NCI-H187 (cell line): Measurements from ENCODE around the gene GBP5.
"Not testable (repeated sequence)": the region's sequence is repeated elsewhere in the genome, so short reads cannot be mapped to it uniquely, and the experiment has no call there.

ENCODE experiments used
- DNase-seq, 2 experiments: peaks; one replicate each; lab custom pipeline; 2025; lab: John Stamatoyannopoulos, UW

The GBP5 gene, protein sequence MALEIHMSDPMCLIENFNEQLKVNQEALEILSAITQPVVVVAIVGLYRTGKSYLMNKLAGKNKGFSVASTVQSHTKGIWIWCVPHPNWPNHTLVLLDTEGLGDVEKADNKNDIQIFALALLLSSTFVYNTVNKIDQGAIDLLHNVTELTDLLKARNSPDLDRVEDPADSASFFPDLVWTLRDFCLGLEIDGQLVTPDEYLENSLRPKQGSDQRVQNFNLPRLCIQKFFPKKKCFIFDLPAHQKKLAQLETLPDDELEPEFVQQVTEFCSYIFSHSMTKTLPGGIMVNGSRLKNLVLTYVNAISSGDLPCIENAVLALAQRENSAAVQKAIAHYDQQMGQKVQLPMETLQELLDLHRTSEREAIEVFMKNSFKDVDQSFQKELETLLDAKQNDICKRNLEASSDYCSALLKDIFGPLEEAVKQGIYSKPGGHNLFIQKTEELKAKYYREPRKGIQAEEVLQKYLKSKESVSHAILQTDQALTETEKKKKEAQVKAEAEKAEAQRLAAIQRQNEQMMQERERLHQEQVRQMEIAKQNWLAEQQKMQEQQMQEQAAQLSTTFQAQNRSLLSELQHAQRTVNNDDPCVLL

GRCh38 chr1:89272269-89273041, at the start of gene GBP5:
GBP5 (minus strand) TSS chr1:89272860; CDS start chr1:89269555, 3,305 bp downstream.
- DNase-seq: not testable (repeated sequence)

DNA sequence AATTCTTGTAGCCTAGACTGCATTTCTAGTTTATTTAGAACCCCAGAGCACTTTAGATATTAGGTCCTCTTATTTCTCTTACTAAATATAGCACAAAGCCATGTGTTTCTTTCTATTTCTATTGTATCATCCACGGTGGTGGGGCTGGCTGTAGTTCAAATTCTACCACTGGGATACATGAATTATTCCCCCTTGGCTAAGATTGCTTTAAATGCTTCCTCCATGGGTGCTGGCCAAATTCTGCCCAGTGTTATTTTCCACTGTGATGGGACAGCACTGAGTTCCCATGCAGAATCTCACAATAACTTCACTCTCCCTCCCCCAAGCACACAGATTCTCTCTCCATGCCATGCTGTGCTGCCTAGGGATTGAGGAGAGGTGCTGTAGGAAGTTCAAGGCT, 49.7 kb upstream of the GBP5 start:
- DNase-seq: no peak

GRCh38 chr1:89312572-89312971, 39.9 kb upstream of the GBP5 start:
- no peak for DNase-seq

DNA sequence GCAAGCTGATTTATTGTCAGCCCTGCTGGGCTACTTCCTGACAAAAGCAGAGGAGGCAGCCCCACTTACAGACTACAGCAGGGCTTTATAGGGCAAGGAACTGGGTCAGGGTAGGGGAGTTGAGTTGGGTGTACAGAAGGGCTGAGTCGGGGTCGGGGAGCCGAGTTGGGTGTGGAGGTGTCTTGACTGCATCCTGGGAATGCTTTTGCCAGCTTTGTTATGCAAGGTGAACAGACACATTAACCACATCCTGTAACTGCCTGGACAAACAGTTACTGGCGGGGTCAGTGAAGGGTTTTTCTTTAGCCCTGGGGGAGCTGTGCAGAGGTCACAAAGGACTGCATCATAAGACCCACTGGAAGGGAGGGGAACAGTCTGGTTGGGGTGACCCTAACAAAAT, 39.1 kb upstream of the GBP5 start:
- DNase-seq: no peak

DNA sequence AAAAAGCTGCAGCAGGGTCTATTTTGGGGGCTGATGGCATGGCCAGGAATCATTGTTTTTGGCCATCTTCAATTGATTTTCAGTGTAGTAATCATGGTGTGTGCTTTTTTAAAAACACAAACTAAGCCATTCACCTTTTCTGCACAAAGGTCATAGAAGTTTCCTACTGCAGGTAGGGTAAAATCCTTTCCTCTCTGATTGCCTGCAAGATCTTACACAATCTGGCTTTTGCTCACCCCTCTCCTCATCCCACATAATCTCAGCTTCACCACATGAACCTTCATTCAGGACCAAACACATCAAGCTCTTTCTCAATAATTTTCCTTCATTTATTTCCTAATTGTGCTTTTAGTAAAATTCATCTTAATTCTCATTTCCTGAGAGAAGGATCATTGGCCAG, 38.3 kb upstream of the GBP5 start:
- DNase-seq: no peak

DNA sequence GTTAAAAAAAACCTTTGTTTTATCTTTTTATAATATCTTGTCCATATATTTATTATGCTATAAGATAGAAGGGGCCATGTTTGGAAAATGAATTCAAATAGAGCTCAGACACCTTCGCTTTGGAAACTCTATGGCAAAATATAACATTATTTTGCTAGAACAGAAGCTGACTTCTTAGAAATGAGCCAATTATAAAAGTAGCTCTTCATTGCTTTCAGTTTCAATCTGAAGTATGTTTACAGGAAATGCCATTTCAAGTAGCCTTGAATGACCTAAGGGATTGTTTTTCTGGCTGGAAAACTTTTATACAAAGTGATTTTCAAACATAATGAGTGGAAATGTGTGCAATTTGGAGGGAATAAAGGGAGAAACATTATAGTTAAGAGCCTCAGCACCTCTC, 37.8 kb upstream of the GBP5 start:
- DNase-seq: no peak

DNA sequence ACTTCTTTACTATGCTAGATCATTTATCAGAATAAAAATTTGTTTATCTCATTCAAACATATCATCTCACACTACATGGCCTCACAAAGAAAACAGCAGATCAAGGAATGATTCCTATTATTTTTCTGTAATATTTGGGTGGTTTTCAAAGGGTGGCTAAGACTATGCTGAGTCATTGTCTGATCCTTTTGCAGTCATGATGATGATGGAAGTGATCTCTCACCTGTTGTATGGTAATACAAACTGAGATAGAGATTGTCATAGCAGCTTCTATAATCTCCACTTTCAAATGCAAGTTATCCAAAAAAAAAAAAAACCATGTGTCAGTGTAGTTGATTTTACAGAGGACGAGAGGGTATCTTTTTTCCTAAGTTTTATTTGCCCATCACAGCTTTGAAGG, 37.2 kb upstream of the GBP5 start:
- DNase-seq: no peak

DNA sequence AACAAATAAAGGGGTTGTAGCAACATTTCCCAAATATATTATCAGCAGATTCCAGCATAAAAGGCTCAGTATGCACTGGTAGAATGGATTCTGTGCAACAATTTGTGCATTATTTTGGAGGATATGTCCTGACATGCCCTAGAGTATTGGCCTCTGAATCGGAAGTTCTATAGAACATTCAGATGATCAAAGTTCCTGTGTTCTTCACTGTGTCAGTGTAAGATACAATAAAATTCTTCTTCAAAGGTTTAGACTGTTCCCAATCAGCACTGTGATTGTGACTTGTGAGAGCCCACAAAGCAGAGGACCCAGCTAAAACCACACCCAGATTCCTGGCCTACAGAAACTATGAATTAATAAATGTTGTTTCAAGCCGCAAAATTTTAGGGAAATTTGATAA, 33.6 kb upstream of the GBP5 start:
- no peak for DNase-seq

DNA sequence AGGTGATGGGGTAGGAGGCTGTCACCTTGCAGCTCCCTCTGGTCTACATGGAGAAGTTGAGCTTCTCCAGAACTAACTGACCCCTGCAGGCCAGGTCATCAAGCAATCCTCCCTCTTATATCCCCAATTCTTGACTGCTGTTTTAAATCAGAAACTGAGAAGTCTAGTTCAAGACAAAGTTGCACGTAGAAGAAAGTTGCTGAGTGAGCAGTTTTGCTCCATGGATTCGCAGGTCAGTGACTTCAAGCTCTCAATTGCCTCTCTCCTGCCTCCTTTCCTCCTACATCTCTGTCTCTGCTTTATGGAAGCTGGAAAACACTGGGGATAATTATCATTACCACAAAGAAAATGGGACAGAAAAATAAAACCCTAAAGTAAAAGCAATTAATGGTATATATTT, 32.8 kb upstream of the GBP5 start:
- no peak for DNase-seq

DNA sequence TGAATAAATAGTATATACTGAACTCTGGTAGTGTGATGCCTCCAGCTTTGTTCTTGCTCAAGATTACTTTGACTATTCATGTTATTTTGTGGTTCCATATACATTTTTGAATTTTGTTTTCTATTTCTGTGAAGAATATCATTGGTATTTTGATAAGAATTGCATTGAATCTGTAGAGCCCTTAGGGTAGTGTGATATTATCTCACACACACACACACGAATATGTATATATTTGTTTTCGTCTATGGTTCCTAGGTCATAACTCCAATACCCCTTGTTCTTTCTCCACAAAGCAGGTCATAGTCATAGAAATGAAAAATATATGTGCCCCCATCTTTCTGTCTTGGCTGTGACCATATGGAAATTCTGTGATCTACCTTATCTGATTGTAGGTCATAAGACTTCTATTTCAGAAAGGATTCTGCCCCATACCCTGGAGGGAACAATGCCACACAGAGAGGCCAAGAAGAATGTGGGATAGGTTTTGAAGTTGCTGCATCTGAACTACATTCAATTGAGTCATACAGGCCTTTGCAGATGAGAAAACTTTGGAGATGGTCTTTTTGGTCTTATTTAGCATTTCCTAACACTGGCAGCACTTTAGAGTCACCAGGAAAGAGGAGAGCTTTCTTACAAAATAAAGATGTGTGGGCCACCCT, 32.0 kb upstream of the GBP5 start:
- no peak for DNase-seq

GRCh38 chr1:89302697-89303332, 30.2 kb upstream of the GBP5 start:
- DNase-seq: no peak

DNA sequence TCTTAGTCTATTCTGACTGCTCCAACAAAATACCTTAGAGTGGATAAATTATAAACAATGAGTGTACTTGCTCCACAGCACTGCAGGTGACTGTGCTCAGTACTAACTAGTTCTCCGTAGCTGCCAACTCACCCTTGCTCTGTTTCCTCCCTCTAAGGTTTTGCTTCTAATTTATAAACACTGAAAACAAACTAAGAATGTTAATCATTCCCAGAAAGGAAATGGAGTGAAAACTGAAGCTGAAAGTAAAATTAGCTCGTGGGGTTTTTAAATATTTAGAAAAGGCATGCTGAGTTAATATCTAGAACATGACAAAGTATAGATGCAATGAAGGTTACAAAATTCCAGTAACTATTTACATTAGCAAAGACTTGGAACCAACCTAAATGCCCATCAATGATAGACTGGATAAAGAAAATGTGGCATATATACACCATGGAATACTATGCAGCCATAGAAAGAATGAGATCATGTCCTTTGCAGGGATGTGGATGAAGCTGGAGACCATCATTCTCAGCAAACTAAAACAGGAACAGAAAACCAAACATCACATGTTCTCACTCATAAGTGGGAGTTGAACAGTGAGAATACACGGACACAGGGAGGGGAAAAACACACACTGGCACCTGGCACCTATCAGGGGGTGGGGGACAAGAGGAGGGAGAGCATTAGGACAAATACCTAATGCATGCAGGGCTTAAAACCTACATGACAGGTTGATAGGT, 27.2 kb upstream of the GBP5 start:
- not testable (repeated sequence) for DNase-seq

DNA sequence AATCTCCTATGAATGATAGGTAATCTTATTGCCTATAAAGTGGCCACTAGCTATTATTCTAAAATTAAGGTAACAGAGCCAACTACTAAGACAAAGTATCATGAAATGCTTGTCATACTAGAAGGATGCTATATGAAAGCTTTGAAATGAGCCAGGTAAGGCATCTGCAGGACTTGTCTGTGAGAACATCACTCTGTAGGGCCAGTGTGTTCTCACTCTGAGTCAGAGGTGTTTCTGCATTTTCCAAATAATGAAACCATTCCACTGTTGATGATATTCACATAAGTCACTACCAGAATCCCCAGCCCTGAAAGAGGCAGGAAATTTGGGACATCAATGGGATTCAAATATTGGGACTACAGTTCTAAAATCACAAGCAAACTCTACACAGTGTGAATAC, 25.8 kb upstream of the GBP5 start:
- DNase-seq: no peak

DNA sequence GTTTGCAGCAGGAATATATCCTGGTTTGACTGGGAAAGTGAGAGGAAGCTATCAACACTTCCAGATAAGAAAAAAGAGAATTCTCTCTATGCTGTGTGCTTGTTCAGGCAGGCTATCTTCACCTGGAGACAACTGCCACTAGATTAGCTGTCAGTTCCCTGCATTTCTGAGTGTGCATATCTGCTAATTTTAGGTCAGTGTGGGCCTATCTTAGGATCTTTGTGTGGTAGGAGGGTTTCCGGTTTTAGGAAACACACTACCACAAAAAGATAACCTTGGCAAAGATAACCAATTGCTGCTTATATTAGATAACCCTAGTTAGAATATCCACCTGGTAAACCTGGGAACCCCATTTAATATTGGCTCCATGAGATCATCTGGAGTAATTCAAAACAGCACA, 22.5 kb upstream of the GBP5 start:
- no peak for DNase-seq

DNA sequence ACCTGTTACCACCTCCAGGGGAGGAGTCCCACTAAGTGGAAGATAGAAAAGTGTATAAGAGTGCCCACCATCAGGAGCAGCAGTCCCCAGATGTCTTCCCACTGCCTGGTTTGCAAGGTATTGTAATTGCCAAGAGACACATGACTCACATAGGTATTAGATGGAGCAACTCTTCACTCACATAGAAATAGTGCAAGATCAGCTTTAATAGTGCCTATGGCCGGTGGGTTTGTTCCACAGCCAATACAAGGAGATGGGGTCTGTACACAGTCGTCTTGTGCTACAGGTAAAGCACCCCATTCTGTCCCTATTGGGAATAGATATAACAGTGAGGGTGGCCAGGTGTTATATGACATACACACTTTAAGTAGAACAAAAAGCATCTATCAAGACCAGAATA, 18.6 kb upstream of the GBP5 start:
- DNase-seq: no peak

GRCh38 chr1:89288051-89288340, 15.3 kb upstream of the GBP5 start:
- no peak for DNase-seq

- DNase-seq: no peak
Observed at GRCh38 chr1:89287181-89288050, 14.8 kb upstream of the GBP5 start.

DNA sequence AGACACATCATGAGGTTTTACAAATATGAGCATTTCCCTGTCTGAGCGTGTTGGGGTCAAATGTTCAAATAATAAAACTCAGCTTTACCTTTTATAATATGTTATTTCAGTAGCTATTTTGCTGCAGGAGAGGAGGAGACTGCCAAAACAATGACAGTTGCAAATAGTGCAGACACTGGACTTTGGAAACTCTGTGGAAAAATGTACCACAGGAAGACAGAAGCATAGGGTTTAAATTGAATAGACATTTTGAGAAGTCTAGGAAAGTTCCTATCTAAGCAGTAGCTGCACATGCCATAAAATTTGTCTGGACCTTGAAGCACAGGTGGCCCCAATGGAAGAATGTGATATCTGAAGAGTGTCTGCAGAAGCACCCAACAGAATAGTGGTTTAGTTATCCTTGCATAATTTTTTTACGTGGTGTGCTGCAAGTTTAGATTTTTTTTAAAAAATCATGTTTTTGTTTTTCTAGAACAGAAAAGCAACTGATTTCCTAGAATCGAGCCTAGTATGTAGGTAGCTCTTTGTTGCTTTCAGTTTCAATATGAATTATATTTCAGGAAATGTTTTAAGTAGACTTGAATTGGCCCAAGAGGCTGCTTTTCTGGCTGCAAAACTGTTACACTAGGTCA, 14.0 kb upstream of the GBP5 start:
- no peak for DNase-seq

- DNase-seq: no peak
Observed at GRCh38 chr1:89285745-89286380, 13.2 kb upstream of the GBP5 start.
